ENCODE results near the gene KCNMA1. TPM values are rescaled to one million over a fixed set of nuclear protein-coding genes. Genes with fewer than 3 reads are reported as not detected.

Gene KCNMA1
- total RNA-seq, 1 experiment from 2014 or later: 20.7 TPM

GRCh38 chr10:77404810-77405209, 232.8 kb downstream of the KCNMA1 start:
- peaks cover 9% of the 10 kb centered on the region for H3K9me3 Mint-ChIP-seq (ENCODE audit: unreplicated experiment)

GRCh38 chr10:77403761-77404160, 233.8 kb downstream of the KCNMA1 start:
- no peaks in the 10 kb centered on the region for H3K9me3 ChIP-seq
- intact Hi-C loops (cut with micrococcal nuclease; ENCODE audit: unreplicated experiment): no loop called here
- H3K36me3 ChIP-seq (ENCODE audit: control insufficient read depth, insufficient read depth, low read length): no peaks in the 10 kb centered on the region
- peaks cover 8% of the 10 kb centered on the region for H3K36me3 Mint-ChIP-seq (ENCODE audit: insufficient read depth, unreplicated experiment)
- BruUV-seq (replicated peaks): no TSS peak
- no peak overlapping the region for H3K4me3 Mint-ChIP-seq (ENCODE audit: unreplicated experiment)
- POLR2A ChIA-PET: no interaction called here
- no peak for TF ChIP-seq CTCF (IDR thresholded peaks at IDR 0.05; ENCODE audit: insufficient read depth in 1 of 2, low read depth in 1 of 2, low read length in 1 of 2, severe bottlenecking in 1 of 2, unreplicated experiment in 1 of 2)
- peaks cover 22% of the 10 kb centered on the region for H3K4me1 ChIP-seq
- peaks cover 28% of the 10 kb centered on the region for H3K4me1 Mint-ChIP-seq (ENCODE audit: low read depth, unreplicated experiment)
- CTCF ChIA-PET: no interaction called here
- no peak overlapping the region for H3K27ac Mint-ChIP-seq (ENCODE audit: unreplicated experiment)
- no peaks in the 10 kb centered on the region for H3K27me3 ChIP-seq (replicated peaks; ENCODE audit: control insufficient read depth, insufficient read depth, low read length)
- H3K27me3 Mint-ChIP-seq (ENCODE audit: insufficient read depth, unreplicated experiment): no peaks in the 10 kb centered on the region
- H3K9me3 Mint-ChIP-seq (ENCODE audit: unreplicated experiment): peaks cover 9% of the 10 kb centered on the region
- no peak for DNase-seq
- H3K4me3 ChIP-seq (ENCODE audit: low read depth, low read length): no peak overlapping the region

More at GRCh38 chr10:77404810-77405209, 232.8 kb downstream of the KCNMA1 start:
- H3K4me1 Mint-ChIP-seq (ENCODE audit: low read depth, unreplicated experiment): peaks cover 34% of the 10 kb centered on the region
- no peaks in the 10 kb centered on the region for H3K36me3 ChIP-seq (ENCODE audit: control insufficient read depth, insufficient read depth, low read length)
- TF ChIP-seq CTCF (IDR thresholded peaks at IDR 0.05; ENCODE audit: insufficient read depth in 1 of 2, low read depth in 1 of 2, low read length in 1 of 2, severe bottlenecking in 1 of 2, unreplicated experiment in 1 of 2): no peak
- H3K27me3 ChIP-seq (replicated peaks; ENCODE audit: control insufficient read depth, insufficient read depth, low read length): no peaks in the 10 kb centered on the region
- DNase-seq: no peak
- intact Hi-C loops (cut with micrococcal nuclease; ENCODE audit: unreplicated experiment): no loop called here
- H3K27me3 Mint-ChIP-seq (ENCODE audit: insufficient read depth, unreplicated experiment): no peaks in the 10 kb centered on the region
- no TSS peak for BruUV-seq (replicated peaks)
- H3K4me3 Mint-ChIP-seq (ENCODE audit: unreplicated experiment): no peak overlapping the region
- H3K36me3 Mint-ChIP-seq (ENCODE audit: insufficient read depth, unreplicated experiment): peaks cover 8% of the 10 kb centered on the region
- peaks cover 28% of the 10 kb centered on the region for H3K4me1 ChIP-seq
- ChIA-PET POLR2A (no interaction called here), CTCF (interaction anchor here (1.5 kb wide), 1 partner anchor 12 kb away, joined by 3 read pairs; no protein-coding TSS in a partner anchor)
- no peak overlapping the region for H3K4me3 ChIP-seq (ENCODE audit: low read depth, low read length)
- H3K9me3 ChIP-seq: no peaks in the 10 kb centered on the region
- no peak overlapping the region for H3K27ac Mint-ChIP-seq (ENCODE audit: unreplicated experiment)

GRCh38 chr10:77401683-77402082, 235.9 kb downstream of the KCNMA1 start:
- no peaks in the 10 kb centered on the region for H3K27me3 Mint-ChIP-seq (ENCODE audit: insufficient read depth, unreplicated experiment)
- BruUV-seq (replicated peaks): no TSS peak
- peaks cover 9% of the 10 kb centered on the region for H3K9me3 Mint-ChIP-seq (ENCODE audit: unreplicated experiment)
- H3K4me1 ChIP-seq: peaks cover 15% of the 10 kb centered on the region
- no peak for DNase-seq
- H3K36me3 ChIP-seq (ENCODE audit: control insufficient read depth, insufficient read depth, low read length): no peaks in the 10 kb centered on the region
- H3K4me1 Mint-ChIP-seq (ENCODE audit: low read depth, unreplicated experiment): peaks cover 22% of the 10 kb centered on the region
- H3K9me3 ChIP-seq: no peaks in the 10 kb centered on the region
- H3K36me3 Mint-ChIP-seq (ENCODE audit: insufficient read depth, unreplicated experiment): peaks cover 8% of the 10 kb centered on the region
- H3K27me3 ChIP-seq (replicated peaks; ENCODE audit: control insufficient read depth, insufficient read depth, low read length): no peaks in the 10 kb centered on the region
- POLR2A ChIA-PET: no interaction called here
- no peak overlapping the region for H3K4me3 Mint-ChIP-seq (ENCODE audit: unreplicated experiment)
- no peak for TF ChIP-seq CTCF (IDR thresholded peaks at IDR 0.05; ENCODE audit: insufficient read depth in 1 of 2, low read depth in 1 of 2, low read length in 1 of 2, severe bottlenecking in 1 of 2, unreplicated experiment in 1 of 2)
- peak overlapping the region; percentile 26 for H3K27ac Mint-ChIP-seq (ENCODE audit: unreplicated experiment)
- CTCF ChIA-PET: interaction anchor here (1.1 kb wide), 1 partner anchor 9 kb away, joined by 3 read pairs; no protein-coding TSS in a partner anchor
- H3K4me3 ChIP-seq (ENCODE audit: low read depth, low read length): no peak overlapping the region
- intact Hi-C loops (cut with micrococcal nuclease; ENCODE audit: unreplicated experiment): no loop called here
